ENCODE results near the gene TECPR2.

DNA sequence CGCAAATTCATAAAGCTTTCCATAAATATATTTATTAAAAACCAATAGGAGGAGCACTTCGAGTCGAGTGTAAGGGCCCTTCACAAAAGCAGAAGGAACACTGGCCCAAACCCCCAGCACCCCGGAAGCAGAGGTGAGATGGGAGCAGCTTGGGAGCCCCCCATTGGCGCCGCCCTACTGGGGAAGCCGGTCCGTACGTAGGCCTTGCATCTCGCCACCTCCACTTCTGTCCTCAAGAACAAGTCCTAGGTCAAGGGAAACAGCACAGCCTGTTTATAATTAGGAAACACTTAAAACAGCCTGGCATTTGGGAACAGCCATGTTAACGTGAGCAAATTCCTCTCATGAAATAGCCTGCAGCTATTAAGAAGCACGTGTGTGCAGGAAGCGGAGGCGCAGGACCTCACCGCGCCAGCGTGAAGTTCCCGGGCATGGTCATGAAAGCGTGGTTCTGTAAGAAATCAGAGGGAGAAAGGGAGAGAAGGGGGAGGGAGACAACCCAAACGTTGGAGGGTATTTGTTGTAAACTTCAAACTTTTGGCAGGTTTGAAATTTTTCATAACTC is 139.1 kb downstream of the TECPR2 start:
- TF ChIP-seq, protein P1, sequence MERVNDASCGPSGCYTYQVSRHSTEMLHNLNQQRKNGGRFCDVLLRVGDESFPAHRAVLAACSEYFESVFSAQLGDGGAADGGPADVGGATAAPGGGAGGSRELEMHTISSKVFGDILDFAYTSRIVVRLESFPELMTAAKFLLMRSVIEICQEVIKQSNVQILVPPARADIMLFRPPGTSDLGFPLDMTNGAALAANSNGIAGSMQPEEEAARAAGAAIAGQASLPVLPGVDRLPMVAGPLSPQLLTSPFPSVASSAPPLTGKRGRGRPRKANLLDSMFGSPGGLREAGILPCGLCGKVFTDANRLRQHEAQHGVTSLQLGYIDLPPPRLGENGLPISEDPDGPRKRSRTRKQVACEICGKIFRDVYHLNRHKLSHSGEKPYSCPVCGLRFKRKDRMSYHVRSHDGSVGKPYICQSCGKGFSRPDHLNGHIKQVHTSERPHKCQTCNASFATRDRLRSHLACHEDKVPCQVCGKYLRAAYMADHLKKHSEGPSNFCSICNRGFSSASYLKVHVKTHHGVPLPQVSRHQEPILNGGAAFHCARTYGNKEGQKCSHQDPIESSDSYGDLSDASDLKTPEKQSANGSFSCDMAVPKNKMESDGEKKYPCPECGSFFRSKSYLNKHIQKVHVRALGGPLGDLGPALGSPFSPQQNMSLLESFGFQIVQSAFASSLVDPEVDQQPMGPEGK (CRISPR knock-in tag; IDR thresholded peaks at IDR 0.05; ENCODE audit: borderline replicate concordance), result no peak
- no peak for TF ChIP-seq ZFP3 (CRISPR knock-in tag; IDR thresholded peaks at IDR 0.05)
- TF ChIP-seq PPARA (CRISPR knock-in tag; IDR thresholded peaks at IDR 0.05; ENCODE audit: borderline replicate concordance), result no peak
- no peak for TF ChIP-seq BACH2 (CRISPR knock-in tag; IDR thresholded peaks at IDR 0.05; ENCODE audit: borderline replicate concordance)

Data from SK-N-SH treated with all-trans-retinoic acid at 6 μM for 48 hours (cell line).